HFFc6 (cell line): Measurements from ENCODE around the gene NR1D2. TPM values are rescaled to one million over a fixed set of nuclear protein-coding genes. Genes with fewer than 3 reads are reported as not detected.

ENCODE experiments used
- DNase-seq: peaks from one replicate; pipeline ENCODE4 v3.0.0-alpha.2; 2018
- H3K27ac Mint-ChIP-seq: 2 replicates; pipeline ENCODE4 v1.8.0; 2020; ENCODE audit warnings: mild to moderate bottlenecking, mixed read lengths
- H3K27me3 Mint-ChIP-seq: 2 replicates; pipeline ENCODE4 v1.8.0; 2021; ENCODE audit warnings: mild to moderate bottlenecking, moderate library complexity, mixed read lengths; ENCODE audit not compliant: insufficient read depth
- H3K36me3 Mint-ChIP-seq: 2 replicates; pipeline ENCODE4 v1.8.0; 2021; ENCODE audit warnings: low read depth, mixed read lengths
- H3K4me1 Mint-ChIP-seq: 2 replicates; pipeline ENCODE4 v1.8.0; 2020; ENCODE audit warnings: low read depth, mixed read lengths
- H3K4me3 Mint-ChIP-seq: 2 replicates; pipeline ENCODE4 v1.8.0; 2020; ENCODE audit warnings: mild to moderate bottlenecking, moderate library complexity, mixed read lengths
- H3K9me3 Mint-ChIP-seq: 2 replicates; pipeline ENCODE4 v1.8.0; 2020; ENCODE audit warnings: mild to moderate bottlenecking, mixed read lengths
- CTCF ChIP-seq: fragments of 200-600 bp; sonication (generic); IDR thresholded peaks from 2 replicates; pipeline ENCODE4 v1.5.0; 2021; ENCODE audit warnings: antibody characterized with exemption, mild to moderate bottlenecking
- total RNA-seq, 6 experiments: library from RNA; stranded (reverse); fragmentation: NEBNext Ultra II Directional; extraction: Animal tissue kit (Norgen Biotek cat#: 25700); gene quantifications; 2 replicates in 1 of 6; 3 replicates in 5 of 6; pipeline ENCODE4 v1.2.3, GENCODE V29; 2021

The NR1D2 gene
- total RNA-seq, 6 experiments from 2014 or later = 36.0 to 43.7 (median 40.9) TPM

DNA sequence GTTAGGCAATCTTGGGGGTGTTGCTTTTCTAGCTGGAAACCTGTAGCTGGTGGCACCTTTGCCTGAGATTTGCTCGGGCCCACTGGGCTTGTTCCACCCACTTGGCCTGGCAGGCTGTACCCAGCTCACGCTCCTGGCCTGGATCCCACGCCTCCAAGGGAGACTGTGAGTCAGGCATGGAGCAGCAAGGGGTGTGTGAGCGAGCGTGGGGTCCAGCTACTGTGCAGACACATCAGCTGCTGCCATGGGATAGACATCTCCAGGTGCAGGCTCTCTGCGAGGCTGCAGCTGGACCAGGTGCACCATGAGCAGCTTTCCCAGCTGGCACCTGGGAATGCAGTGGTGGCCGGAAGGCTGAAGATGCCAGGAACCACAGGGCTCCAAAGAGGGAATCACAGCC lies 36.0 kb downstream of the NR1D2 start:
- Mint-ChIP-seq H3K27me3 (no peaks in the 10 kb centered on the region), H3K9me3 (peaks cover 4% of the 10 kb centered on the region; the same call in 1 of the 2 replicates), H3K36me3 (peaks cover 28% of the 10 kb centered on the region), H3K27ac (no peak overlapping the region), H3K4me1 (peaks cover 29% of the 10 kb centered on the region), H3K4me3 (no peak overlapping the region)
- no peak for TF ChIP-seq CTCF
- DNase-seq = no peak

DNA sequence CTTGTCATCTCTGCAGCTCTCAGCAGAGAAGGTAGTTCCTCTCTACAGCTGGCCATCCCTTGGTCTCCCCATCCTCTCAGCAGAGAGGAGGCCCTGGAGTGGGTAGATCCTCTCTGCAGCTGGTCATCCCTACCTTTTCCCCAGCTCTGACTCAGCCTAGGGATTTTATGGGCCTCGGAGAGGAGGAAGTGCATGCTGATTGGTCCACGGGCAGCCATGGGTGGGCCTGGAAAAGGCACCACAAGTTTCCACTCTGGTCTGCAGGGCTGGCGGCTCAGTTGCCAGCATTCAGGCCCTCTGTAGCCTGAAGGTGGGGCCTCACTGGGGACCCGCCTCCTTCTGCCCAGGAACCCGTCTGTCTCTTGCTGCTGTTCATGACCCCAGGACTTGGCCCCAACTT lies 36.9 kb downstream of the NR1D2 start:
- TF ChIP-seq CTCF = no peak
- Mint-ChIP-seq H3K9me3 (no peaks in the 10 kb centered on the region), H3K4me1 (peaks cover 29% of the 10 kb centered on the region), H3K27me3 (no peaks in the 10 kb centered on the region), H3K36me3 (peaks cover 22% of the 10 kb centered on the region), H3K27ac (no peak overlapping the region), H3K4me3 (no peak overlapping the region)
- DNase-seq = no peak

DNA sequence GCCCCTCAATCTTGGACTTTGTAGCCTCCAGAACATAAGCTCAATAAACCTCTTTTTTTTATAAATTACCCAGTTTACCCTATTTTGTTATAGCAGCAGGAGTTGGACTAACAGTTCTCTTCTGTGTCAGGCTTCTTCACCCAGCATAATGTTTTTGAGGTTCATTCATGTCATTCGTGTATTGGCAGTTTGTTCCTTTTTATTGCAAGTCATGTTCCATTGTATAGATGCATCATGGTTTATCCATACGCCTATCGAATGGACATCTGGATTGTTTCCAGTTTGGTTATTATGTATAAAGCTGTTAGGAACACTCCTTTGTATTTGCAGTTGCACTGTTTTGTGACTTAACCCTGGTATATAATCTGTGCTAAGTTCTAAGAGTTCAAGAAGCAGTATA lies 39.8 kb downstream of the NR1D2 start:
- Mint-ChIP-seq H3K9me3 (no peaks in the 10 kb centered on the region), H3K27ac (no peak overlapping the region), H3K27me3 (no peaks in the 10 kb centered on the region; the same call in 1 of the 2 replicates), H3K36me3 (peaks cover 15% of the 10 kb centered on the region), H3K4me1 (peaks cover 13% of the 10 kb centered on the region), H3K4me3 (no peak overlapping the region)
- no peak for DNase-seq
- TF ChIP-seq CTCF = no peak

DNA sequence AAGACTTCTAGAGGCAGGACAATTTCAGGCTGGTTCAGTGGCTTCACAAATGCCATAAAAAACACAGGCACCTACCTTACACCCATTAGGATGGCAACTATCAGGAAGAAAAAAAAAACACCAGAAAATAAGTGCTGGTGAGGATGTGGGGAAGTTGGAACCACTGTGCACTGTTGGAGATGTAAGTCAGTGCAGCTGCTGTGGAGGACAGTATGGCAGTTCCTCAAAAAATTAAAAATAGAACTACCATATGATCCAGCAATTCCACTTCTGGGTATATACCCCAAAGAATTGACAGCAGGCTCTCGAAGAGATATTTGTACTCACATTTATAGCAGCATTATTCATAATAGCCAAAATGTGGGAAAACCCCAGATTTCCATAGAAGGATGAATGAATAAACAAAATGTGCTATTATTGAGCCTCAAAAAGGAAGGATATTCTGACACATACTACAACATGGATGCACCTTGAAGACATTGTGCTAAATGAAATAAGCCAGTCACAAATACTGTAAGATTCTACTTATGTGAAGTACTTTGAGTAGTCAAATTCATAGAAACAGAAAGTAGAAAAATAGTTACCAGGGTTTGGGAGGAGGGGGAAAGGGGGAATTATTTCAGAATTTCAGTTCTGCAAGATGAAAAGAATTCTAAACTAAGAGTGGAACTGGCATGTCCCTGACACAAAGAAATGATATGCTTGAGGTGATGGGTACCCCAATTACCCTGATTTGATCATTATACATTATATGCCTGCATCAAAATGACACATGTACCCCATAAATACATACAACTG lies 40.9 kb downstream of the NR1D2 start:
- Mint-ChIP-seq H3K27ac (no peak overlapping the region), H3K4me1 (peaks cover 3% of the 10 kb centered on the region; the same call in 1 of the 2 replicates), H3K4me3 (no peak overlapping the region), H3K9me3 (no peaks in the 10 kb centered on the region), H3K36me3 (peaks cover 6% of the 10 kb centered on the region), H3K27me3 (no peaks in the 10 kb centered on the region; the same call in 1 of the 2 replicates)
- no peak for TF ChIP-seq CTCF
- no peak for DNase-seq

DNA sequence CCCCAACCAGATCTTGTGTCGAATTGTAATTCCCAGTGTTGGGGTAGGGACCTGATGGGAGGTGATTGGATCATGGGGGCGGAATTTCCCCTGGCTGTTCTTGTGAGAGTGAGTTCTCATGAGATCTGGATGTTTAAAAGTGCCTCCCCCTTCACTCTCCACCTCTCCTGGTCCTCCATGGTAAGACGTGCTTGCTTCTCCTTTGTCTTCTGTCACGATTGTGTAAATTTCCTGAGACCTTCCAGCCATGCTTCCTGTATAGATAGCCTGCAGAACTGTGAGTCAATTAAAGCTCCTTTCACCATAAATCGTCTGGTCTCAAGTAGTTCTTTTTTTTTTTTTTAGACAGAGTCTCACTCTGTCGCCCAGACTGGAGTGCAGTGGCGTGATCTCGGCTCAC lies 42.3 kb downstream of the NR1D2 start:
- no peaks in the 10 kb centered on the region for H3K36me3 Mint-ChIP-seq
- H3K27me3 Mint-ChIP-seq = no peaks in the 10 kb centered on the region; the same call in 1 of the 2 replicates
- H3K4me1 Mint-ChIP-seq = peaks cover 7% of the 10 kb centered on the region; the same call in 1 of the 2 replicates
- no peaks in the 10 kb centered on the region for H3K9me3 Mint-ChIP-seq
- H3K27ac Mint-ChIP-seq = no peak overlapping the region
- no peak for DNase-seq
- H3K4me3 Mint-ChIP-seq = no peak overlapping the region
- no peak for TF ChIP-seq CTCF
